OCI-LY7 (cell line): Measurements from ENCODE around the gene CSNK2A2.

ENCODE experiments used
- CTCF ChIP-seq: fragments of 200-600 bp; sonication (generic); conservative IDR thresholded peaks from 2 replicates; pipeline ENCODE4 v1.5.1; 2014; ENCODE audit warnings: mild to moderate bottlenecking, antibody characterized with exemption, low read length, moderate library complexity, mixed read lengths
- EZH2phosphoT487 ChIP-seq: fragments of 200-600 bp; sonication (generic); IDR thresholded peaks from 2 replicates; pipeline ENCODE4 v1.6.1; 2018; ENCODE audit warnings: low read depth, borderline replicate concordance, mild to moderate bottlenecking, mixed run types, antibody characterized with exemption, low read length, moderate library complexity, mixed read lengths

- TF ChIP-seq CTCF (no peak), EZH2phosphoT487 (no peak)
Measured at GRCh38 chr16:58195344-58195743, 2.6 kb downstream of the CSNK2A2 start.
